ENCODE measurements around the gene LSMEM2.
A peak's percentile ranks its signal among the peaks of the same experiment; 100 is the strongest.
"Not testable (repeated sequence)": the region's sequence is repeated elsewhere in the genome, so short reads cannot be mapped to it uniquely, and the experiment has no call there.

LSMEM2 gene

GRCh38 chr3:50300681-50301254, 21.9 kb downstream of the LSMEM2 start:
- no peak for DNase-seq

GRCh38 chr3:50302095-50303012, 23.5 kb downstream of the LSMEM2 start:
- DNase-seq: no peak

GRCh38 chr3:50303013-50303815, 24.3 kb downstream of the LSMEM2 start, which contains the start of gene HYAL1:
Gene HYAL1 (minus strand): TSS chr3:50303574. CDS start chr3:50302956, 618 bp downstream.
- no peak for DNase-seq

GRCh38 chr3:50304601-50305000, 25.7 kb downstream of the LSMEM2 start:
- DNase-seq: no peak

GRCh38 chr3:50312041-50312440, 33.2 kb downstream of the LSMEM2 start:
- DNase-seq: not testable (repeated sequence)

GRCh38 chr3:50314342-50314741, 35.5 kb downstream of the LSMEM2 start:
- no peak for DNase-seq

- no peak for DNase-seq
These were observed 35.9 kb downstream of the LSMEM2 start for GRCh38 chr3:50314816-50315215.

GRCh38 chr3:50316657-50317242, 37.9 kb downstream of the LSMEM2 start:
- DNase-seq: peak; percentile 42 to 65 (median 59)

- DNase-seq: no peak
These were observed 38.4 kb downstream of the LSMEM2 start for GRCh38 chr3:50317300-50317699.

GRCh38 chr3:50318163-50318562, 39.3 kb downstream of the LSMEM2 start:
- no peak for DNase-seq

GRCh38 chr3:50318615-50319014, 39.7 kb downstream of the LSMEM2 start:
- DNase-seq: no peak

GRCh38 chr3:50319181-50319893, 40.5 kb downstream of the LSMEM2 start:
- DNase-seq: no peak

- no peak for DNase-seq
These were observed 41.2 kb downstream of the LSMEM2 start for GRCh38 chr3:50319894-50320625.

- DNase-seq: peak in 3 of 5 donors; percentile 35 to 56 (median 48)
These were observed 42.0 kb downstream of the LSMEM2 start for GRCh38 chr3:50320853-50321335.

- DNase-seq: peak; percentile 59 to 87 (median 70)
These were observed 42.6 kb downstream of the LSMEM2 start for GRCh38 chr3:50321336-50322114.

- no peak for DNase-seq
These were observed 43.2 kb downstream of the LSMEM2 start for GRCh38 chr3:50322115-50322385.

- no peak for DNase-seq
These were observed 43.7 kb downstream of the LSMEM2 start, which contains the start of gene HYAL2 for GRCh38 chr3:50322386-50323091. Gene HYAL2 (minus strand): TSS chr3:50322745. CDS start chr3:50320489, 2,256 bp downstream.

GRCh38 chr3:50323092-50323600, 44.3 kb downstream of the LSMEM2 start:
- no peak for DNase-seq

GRCh38 chr3:50323614-50324199, 44.8 kb downstream of the LSMEM2 start:
- DNase-seq: no peak
